Tibial nerve (tissue), 3 donors: ENCODE results near the gene STH.

Source experiments
- POLR2A ChIP-seq, 2 donors: fragments of 450-650 bp; IDR thresholded peaks; one replicate each; pipeline ENCODE4 v1.6.1; 2017; ENCODE audit warnings: antibody characterized with exemption in 2 of 2, mild to moderate bottlenecking in 2 of 2, moderate library complexity in 2 of 2
- TF ChIP-seq, protein P1 (sequence below), 5 experiments: fragments of 200-600 bp in 3 of 5; fragments of 450-650 bp in 2 of 5; sonication (generic) in 3 of 5; IDR thresholded peaks; one replicate each; pipeline ENCODE4 v1.5.1; 2016 to 2019; ENCODE audit warnings: antibody characterized with exemption in 5 of 5, mild to moderate bottlenecking in 3 of 5, moderate library complexity in 2 of 5

DNA sequence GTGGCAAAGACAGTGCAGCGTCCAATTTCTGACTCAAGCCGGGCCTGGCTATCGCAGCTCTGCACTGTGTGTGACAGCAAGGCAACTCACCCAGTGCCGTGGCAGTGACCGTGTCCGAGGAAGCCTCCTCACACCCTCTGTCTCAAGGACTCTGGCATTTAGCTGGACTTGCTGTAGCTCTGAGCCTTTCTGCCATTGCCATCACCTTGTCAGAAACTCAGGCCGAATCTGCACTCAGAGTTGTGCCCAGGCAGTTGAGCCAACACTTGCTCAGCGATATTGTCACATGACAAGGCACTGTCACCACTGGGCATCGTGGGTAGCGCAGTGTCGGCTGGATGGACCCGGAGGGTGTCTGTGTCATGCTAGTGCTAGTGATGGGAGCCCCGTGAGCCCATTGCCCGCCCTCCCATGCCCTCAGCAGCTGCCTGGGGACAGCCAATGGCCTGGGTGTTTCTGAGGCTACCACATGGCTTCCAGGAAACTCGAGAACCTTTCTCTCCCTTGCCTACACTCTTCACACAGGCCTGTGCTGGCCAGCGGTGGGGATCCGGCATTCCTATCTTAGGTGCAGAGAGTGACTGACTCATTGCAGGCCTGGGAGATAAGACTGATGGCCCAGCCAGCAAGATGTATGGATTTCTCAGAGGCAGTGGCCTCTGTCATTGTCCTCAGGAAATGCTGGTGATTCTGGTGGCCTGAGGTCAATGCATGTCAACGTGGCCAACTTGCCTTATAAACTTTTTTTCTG lies 22.1 kb upstream of the STH start:
- TF ChIP-seq, protein P1, sequence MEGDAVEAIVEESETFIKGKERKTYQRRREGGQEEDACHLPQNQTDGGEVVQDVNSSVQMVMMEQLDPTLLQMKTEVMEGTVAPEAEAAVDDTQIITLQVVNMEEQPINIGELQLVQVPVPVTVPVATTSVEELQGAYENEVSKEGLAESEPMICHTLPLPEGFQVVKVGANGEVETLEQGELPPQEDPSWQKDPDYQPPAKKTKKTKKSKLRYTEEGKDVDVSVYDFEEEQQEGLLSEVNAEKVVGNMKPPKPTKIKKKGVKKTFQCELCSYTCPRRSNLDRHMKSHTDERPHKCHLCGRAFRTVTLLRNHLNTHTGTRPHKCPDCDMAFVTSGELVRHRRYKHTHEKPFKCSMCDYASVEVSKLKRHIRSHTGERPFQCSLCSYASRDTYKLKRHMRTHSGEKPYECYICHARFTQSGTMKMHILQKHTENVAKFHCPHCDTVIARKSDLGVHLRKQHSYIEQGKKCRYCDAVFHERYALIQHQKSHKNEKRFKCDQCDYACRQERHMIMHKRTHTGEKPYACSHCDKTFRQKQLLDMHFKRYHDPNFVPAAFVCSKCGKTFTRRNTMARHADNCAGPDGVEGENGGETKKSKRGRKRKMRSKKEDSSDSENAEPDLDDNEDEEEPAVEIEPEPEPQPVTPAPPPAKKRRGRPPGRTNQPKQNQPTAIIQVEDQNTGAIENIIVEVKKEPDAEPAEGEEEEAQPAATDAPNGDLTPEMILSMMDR (IDR thresholded peaks at IDR 0.05), result no peak
- TF ChIP-seq POLR2A (IDR thresholded peaks at IDR 0.05), result no peak
